Stimulated activated effector memory CD8-positive, alpha-beta T cell treated with anti-CD3 and anti-CD28 coated beads, Interleukin-12 subunit alpha, Interleukin-12 subunit beta, amount 100 ng/mL, for 72 hours (primary cell): ENCODE data around the gene POMT1.

Experiments
- ATAC-seq: fragments of 150-1000 bp; cut with Tn5 transposase; 2 replicates; pipeline ENCODE4 v1.10.0; 2021
- DNase-seq, 2 donors: peaks; one replicate each; pipeline ENCODE4 v3.0.0; 2021 to 2022; ENCODE audit warnings: low spot score in 2 of 2
- H3K27ac Mint-ChIP-seq: one replicate; pipeline ENCODE4 v1.8.0; 2022; ENCODE audit warnings: mild to moderate bottlenecking, mixed read lengths
- H3K36me3 Mint-ChIP-seq: one replicate; pipeline ENCODE4 v1.8.0; 2022; ENCODE audit warnings: mild to moderate bottlenecking, mixed read lengths
- H3K4me1 Mint-ChIP-seq: one replicate; pipeline ENCODE4 v1.8.0; 2022; ENCODE audit warnings: mixed read lengths
- H3K4me3 Mint-ChIP-seq: one replicate; pipeline ENCODE4 v1.8.0; 2022; ENCODE audit warnings: mild to moderate bottlenecking, mixed read lengths
- H3K9me3 Mint-ChIP-seq: one replicate; pipeline ENCODE4 v1.8.0; 2022; ENCODE audit warnings: mixed read lengths

POMT1 gene

GRCh38 chr9:131523451-131524435 is 21.0 kb downstream of the POMT1 start:
- Mint-ChIP-seq H3K4me3 (no peak overlapping the region), H3K9me3 (no peaks in the 10 kb centered on the region), H3K36me3 (peaks cover 78% of the 10 kb centered on the region), H3K27ac (no peak overlapping the region), H3K4me1 (peaks cover 23% of the 10 kb centered on the region)
- peak; percentile 23 for ATAC-seq
- DNase-seq, result no peak

GRCh38 chr9:131524665-131525315 is 22.1 kb downstream of the POMT1 start:
- ATAC-seq, result no peak
- H3K36me3 Mint-ChIP-seq, result peaks cover 89% of the 10 kb centered on the region
- H3K4me1 Mint-ChIP-seq, result peaks cover 28% of the 10 kb centered on the region
- no peak overlapping the region for H3K27ac Mint-ChIP-seq
- H3K4me3 Mint-ChIP-seq, result no peak overlapping the region
- no peaks in the 10 kb centered on the region for H3K9me3 Mint-ChIP-seq
- DNase-seq, result no peak

- Mint-ChIP-seq H3K4me1 (peaks cover 37% of the 10 kb centered on the region), H3K36me3 (peaks cover 83% of the 10 kb centered on the region), H3K4me3 (no peak overlapping the region), H3K9me3 (no peaks in the 10 kb centered on the region), H3K27ac (peak overlapping the region; percentile 40)
- no peak for ATAC-seq
- DNase-seq, result no peak
These were observed 23.2 kb downstream of the POMT1 start for GRCh38 chr9:131525643-131526565.

GRCh38 chr9:131528186-131528585 is 25.5 kb downstream of the POMT1 start:
- H3K4me3 Mint-ChIP-seq, result peak overlapping the region; percentile 24
- H3K9me3 Mint-ChIP-seq, result no peaks in the 10 kb centered on the region
- DNase-seq (no peak), ATAC-seq (no peak)
- H3K4me1 Mint-ChIP-seq, result peaks cover 41% of the 10 kb centered on the region
- H3K27ac Mint-ChIP-seq, result no peak overlapping the region
- H3K36me3 Mint-ChIP-seq, result peaks cover 62% of the 10 kb centered on the region

- H3K27ac Mint-ChIP-seq, result no peak overlapping the region
- no peaks in the 10 kb centered on the region for H3K9me3 Mint-ChIP-seq
- peaks cover 41% of the 10 kb centered on the region for H3K4me1 Mint-ChIP-seq
- H3K36me3 Mint-ChIP-seq, result peaks cover 53% of the 10 kb centered on the region
- no peak for ATAC-seq
- H3K4me3 Mint-ChIP-seq, result peak overlapping the region; percentile 72
- no peak for DNase-seq
These were observed 26.3 kb downstream of the POMT1 start for GRCh38 chr9:131528886-131529505.

GRCh38 chr9:131529597-131530545 is 27.2 kb downstream of the POMT1 start:
- ATAC-seq (no peak), DNase-seq (no peak)
- H3K27ac Mint-ChIP-seq, result peak overlapping the region; percentile 73
- H3K4me3 Mint-ChIP-seq, result peak overlapping the region; percentile 72
- H3K4me1 Mint-ChIP-seq, result peaks cover 42% of the 10 kb centered on the region
- peaks cover 45% of the 10 kb centered on the region for H3K36me3 Mint-ChIP-seq
- H3K9me3 Mint-ChIP-seq, result no peaks in the 10 kb centered on the region

- ATAC-seq, result peak; percentile 36
- Mint-ChIP-seq H3K9me3 (no peaks in the 10 kb centered on the region), H3K4me3 (peak overlapping the region; percentile 72), H3K36me3 (peaks cover 41% of the 10 kb centered on the region), H3K4me1 (peaks cover 43% of the 10 kb centered on the region), H3K27ac (peak overlapping the region; percentile 73)
- peak in 1 of 2 donors; percentile 65 for DNase-seq
These were observed 27.8 kb downstream of the POMT1 start for GRCh38 chr9:131530546-131530919.

- H3K4me3 Mint-ChIP-seq, result peak within 1 kb of the TSS; percentile 72
- DNase-seq (peak; percentile 60 to 78), ATAC-seq (peak; percentile 97)
- H3K27ac Mint-ChIP-seq, result peak within 1 kb of the TSS; percentile 73
- peaks cover 38% of the 10 kb centered on the region for H3K36me3 Mint-ChIP-seq
- no peaks in the 10 kb centered on the region for H3K9me3 Mint-ChIP-seq
- peaks cover 41% of the 10 kb centered on the region for H3K4me1 Mint-ChIP-seq
These were observed 28.5 kb downstream of the POMT1 start, which contains the start of gene UCK1 for GRCh38 chr9:131530920-131531832. UCK1 (minus strand) TSS chr9:131531263; CDS start chr9:131531174, 89 bp downstream.

- H3K36me3 Mint-ChIP-seq, result peaks cover 2% of the 10 kb centered on the region
- H3K4me1 Mint-ChIP-seq, result peaks cover 23% of the 10 kb centered on the region
- H3K27ac Mint-ChIP-seq, result no peak overlapping the region
- H3K4me3 Mint-ChIP-seq, result no peak overlapping the region
- no peaks in the 10 kb centered on the region for H3K9me3 Mint-ChIP-seq
- DNase-seq (no peak), ATAC-seq (no peak)
These were observed 32.1 kb downstream of the POMT1 start for GRCh38 chr9:131534721-131535237.

- Mint-ChIP-seq H3K36me3 (peaks cover 5% of the 10 kb centered on the region), H3K9me3 (peaks cover 3% of the 10 kb centered on the region), H3K27ac (no peak overlapping the region), H3K4me1 (peaks cover 17% of the 10 kb centered on the region), H3K4me3 (no peak overlapping the region)
- ATAC-seq (no peak), DNase-seq (no peak)
These were observed 35.2 kb downstream of the POMT1 start for GRCh38 chr9:131537946-131538345.

- ATAC-seq (peak; percentile 62), DNase-seq (no peak)
- Mint-ChIP-seq H3K27ac (peak overlapping the region; percentile 37), H3K9me3 (peaks cover 6% of the 10 kb centered on the region), H3K36me3 (peaks cover 5% of the 10 kb centered on the region), H3K4me1 (peaks cover 14% of the 10 kb centered on the region), H3K4me3 (no peak overlapping the region)
These were observed 36.7 kb downstream of the POMT1 start for GRCh38 chr9:131539223-131539923.

GRCh38 chr9:131543141-131543540 is 40.4 kb downstream of the POMT1 start:
- Mint-ChIP-seq H3K4me1 (peaks cover 19% of the 10 kb centered on the region), H3K27ac (no peak overlapping the region), H3K4me3 (no peak overlapping the region), H3K36me3 (peaks cover 5% of the 10 kb centered on the region), H3K9me3 (peaks cover 6% of the 10 kb centered on the region)
- DNase-seq (no peak), ATAC-seq (no peak)
